Endothelial cell of umbilical vein (primary cell): Measurements from ENCODE around the gene PPM1H. TPM values are rescaled to one million over a fixed set of nuclear protein-coding genes. Genes with fewer than 3 reads are reported as not detected.

Experiments used
- BruUV-seq: library from RNA; stranded (reverse); fragments of 400-500 nt; replicated peaks from 2 replicates; lab custom pipeline; 2021; lab: Mats Ljungman, UMichigan
- CTCF ChIA-PET: fragments of 300-600, 350-600 bp; sonication (Branson Sonifier 250); formaldehyde crosslinking; loops from one replicate; lab custom pipeline; 2021; ENCODE audit warnings: antibody characterized with exemption, inconsistent platforms; lab: Charles Lee
- POLR2A ChIA-PET: fragments of 300-600, 350-600 bp; sonication (Branson Sonifier 250); formaldehyde crosslinking; loops from one replicate; lab custom pipeline; 2021; ENCODE audit warnings: antibody characterized with exemption, inconsistent platforms; lab: Charles Lee
- DNase-seq: peaks from one replicate; pipeline ENCODE4 v3.0.0-alpha.2; 2011; ENCODE audit warnings: low read depth, low spot score
- FAIRE-seq: peaks from 2 replicates; lab custom pipeline; 2011; peaks lifted over from hg19 to GRCh38; lab: Jason Lieb, UNC
- H2AFZ ChIP-seq: 2 replicates; pipeline ENCODE4 v1.6.0; 2012; ENCODE audit warnings: low read depth, low read length, control low read depth, inconsistent platforms
- H3K27ac ChIP-seq: 2 replicates; pipeline ENCODE4 v1.5.1; 2011; ENCODE audit warnings: low read depth, mild to moderate bottlenecking, control low read depth, low read length, moderate library complexity; ENCODE audit not compliant: insufficient read depth
- H3K27me3 ChIP-seq, 2 experiments: 2 replicates each; pipeline versions ENCODE4 v1.6.0 to v1.6.1; 2011; ENCODE audit warnings: low read length in 2 of 2, mixed read lengths in 1 of 2; ENCODE audit not compliant: control insufficient read depth in 2 of 2, insufficient read depth in 2 of 2
- H3K36me3 ChIP-seq, 2 experiments: 2 replicates in 1 of 2; 3 replicates in 1 of 2; pipeline ENCODE4 v1.5.1; 2011; ENCODE audit warnings: low read length in 2 of 2, mild to moderate bottlenecking in 1 of 2, moderate library complexity in 1 of 2; ENCODE audit not compliant: control insufficient read depth in 2 of 2, insufficient read depth in 2 of 2; ENCODE audit errors: extremely low read depth in 1 of 2
- H3K4me1 ChIP-seq: 3 replicates; pipeline ENCODE4 v1.5.1; 2011; ENCODE audit warnings: mild to moderate bottlenecking, low read length; ENCODE audit not compliant: control insufficient read depth, insufficient read depth; ENCODE audit errors: extremely low read depth
- H3K4me2 ChIP-seq: 2 replicates; pipeline ENCODE4 v1.6.1; 2011; ENCODE audit warnings: low read length, control low read depth, mixed read lengths; ENCODE audit not compliant: insufficient read depth
- H3K4me3 ChIP-seq, 3 experiments: fragments of 200-600 bp in 1 of 3; sonication (generic), shearing (Covaris generic) in 1 of 3; replicated peaks in 1 of 3; 2 replicates each; pipeline ENCODE4 v1.5.1; 2011 to 2016; ENCODE audit warnings: control low read depth in 3 of 3, low read length in 3 of 3, mild to moderate bottlenecking in 2 of 3, inconsistent platforms in 1 of 3, low read depth in 1 of 3, moderate library complexity in 1 of 3; ENCODE audit not compliant: insufficient read depth in 1 of 3
- H3K79me2 ChIP-seq: 2 replicates; pipeline ENCODE4 v1.6.0; 2012; ENCODE audit warnings: low read length, inconsistent platforms; ENCODE audit not compliant: control insufficient read depth, insufficient read depth
- H3K9ac ChIP-seq: replicated peaks from 2 replicates; pipeline ENCODE3; 2011; ENCODE audit warnings: low read length, control low read depth; ENCODE audit not compliant: insufficient read depth; ENCODE audit errors: extremely low read depth
- H3K9me1 ChIP-seq: replicated peaks from 3 replicates; pipeline ENCODE4 v1.6.0; 2011; ENCODE audit warnings: mild to moderate bottlenecking, low read length; ENCODE audit not compliant: control insufficient read depth, insufficient read depth; ENCODE audit errors: extremely low read depth
- H3K9me3 ChIP-seq: replicated peaks from 2 replicates; pipeline ENCODE4 v1.5.1; 2012; ENCODE audit warnings: low read length, inconsistent platforms; ENCODE audit not compliant: control insufficient read depth, insufficient read depth
- H4K20me1 ChIP-seq: replicated peaks from 2 replicates; pipeline ENCODE3; 2011; ENCODE audit warnings: mild to moderate bottlenecking, low read length; ENCODE audit not compliant: control insufficient read depth, insufficient read depth; ENCODE audit errors: extremely low read depth
- CTCF ChIP-seq, 2 donors: IDR thresholded peaks; 1 replicate in 1 of 2; 2 replicates in 1 of 2; pipeline ENCODE4 v1.5.1; 2011; ENCODE audit warnings: low read length in 2 of 2, mild to moderate bottlenecking in 2 of 2, moderate library complexity in 2 of 2, control low read depth in 1 of 2, inconsistent platforms in 1 of 2, low read depth in 1 of 2; ENCODE audit not compliant: insufficient read depth in 1 of 2; ENCODE audit errors: extremely low read depth in 1 of 2
- FOS ChIP-seq: IDR thresholded peaks from 2 replicates; pipeline ENCODE4 v1.6.1; 2011; ENCODE audit warnings: mild to moderate bottlenecking, low read length, moderate library complexity, borderline replicate concordance; ENCODE audit not compliant: insufficient read depth
- GATA2 ChIP-seq: IDR thresholded peaks from 2 replicates; pipeline ENCODE4 v1.7.0; 2011; ENCODE audit warnings: low read depth, mild to moderate bottlenecking, moderate library complexity, mixed read lengths, low read length; ENCODE audit not compliant: insufficient read length, insufficient read depth
- MAX ChIP-seq: IDR thresholded peaks from 2 replicates; pipeline ENCODE4 v1.6.1; 2011; ENCODE audit not compliant: insufficient read depth, insufficient read length
- MYC ChIP-seq: IDR thresholded peaks from one replicate; pipeline ENCODE4 v1.6.1; 2011; ENCODE audit warnings: mild to moderate bottlenecking, low read depth, low read length
- POLR2A ChIP-seq: IDR thresholded peaks from 2 replicates; pipeline ENCODE4 v1.6.1; 2012; ENCODE audit warnings: low read depth, mild to moderate bottlenecking, control low read depth, low read length
- POLR2AphosphoS5 ChIP-seq: IDR thresholded peaks from 2 replicates; pipeline ENCODE4 v1.6.1; 2012; ENCODE audit warnings: low read depth, mild to moderate bottlenecking, control low read depth, low read length, moderate library complexity; ENCODE audit not compliant: insufficient read depth
- dilution Hi-C: fragments of 300-500 bp; cut with MboI; formaldehyde crosslinking; loops from one replicate; pipeline ENCODE4 v1.15.0; 2019; ENCODE audit warnings: low sequenced_read_pairs; ENCODE audit not compliant: extremely low pct_ligation_motif_present
- intact Hi-C: fragments of 100-400 bp; cut with micrococcal nuclease; formaldehyde crosslinking; loops from one replicate; pipeline ENCODE4 v1.10.0; 2022
- polyA plus RNA-seq, 4 experiments: library from polyadenylated mRNA; depleted of rRNA in 3 of 4; stranded (reverse) in 3 of 4; unstranded in 1 of 4; fragments of >200 nt; gene quantifications; 2 replicates each; pipeline versions ENCODE4 v1.2.1 to v1.2.3, GENCODE V29; 2011 to 2012; ENCODE audit warnings: missing spikeins in 1 of 4
- total RNA-seq: library from RNA; stranded (reverse); gene quantifications from 2 replicates; pipeline ENCODE4 v1.2.3, GENCODE V29; 2021

Gene PPM1H
- total and polyA plus RNA-seq, 2 donors (not counting 3 experiments of a cell fraction or from before 2014, with no cell fraction given): 1.0 to 7.2 TPM

- H3K9ac ChIP-seq: no peak overlapping the region
- no TSS peak for BruUV-seq
- H3K4me1 ChIP-seq: no peaks in the 10 kb centered on the region
- H3K9me1 ChIP-seq: no peaks in the 10 kb centered on the region
- H3K4me2 ChIP-seq: no peak overlapping the region
- no peaks in the 10 kb centered on the region for H3K9me3 ChIP-seq
- TF ChIP-seq CTCF (IDR thresholded peaks at IDR 0.05; ENCODE audit: extremely low read depth in 1 of 2, insufficient read depth in 1 of 2, low read depth in 1 of 2, low read length in 2 of 2) (no peak), MYC (no peak), POLR2AphosphoS5 (no peak), MAX (no peak), FOS (no peak), GATA2 (no peak)
- ChIA-PET POLR2A (no interaction called here), CTCF (no interaction called here)
- no peaks in the 10 kb centered on the region for H3K36me3 ChIP-seq
- intact Hi-C loops (no loop called here), dilution Hi-C loops (no loop called here)
- H3K27ac ChIP-seq: no peak overlapping the region
- peak; percentile 44 for FAIRE-seq
- no peak overlapping the region for H3K4me3 ChIP-seq
- no peak overlapping the region for H2AFZ ChIP-seq
- H3K79me2 ChIP-seq: no peaks in the 10 kb centered on the region
- DNase-seq: peak; percentile 69
- H4K20me1 ChIP-seq: no peaks in the 10 kb centered on the region
- H3K27me3 ChIP-seq: no peaks in the 10 kb centered on the region
These were observed 93.1 kb downstream of the PPM1H start for GRCh38 chr12:62841846-62842245.

GRCh38 chr12:62840806-62841205 is 94.1 kb downstream of the PPM1H start:
- Histone ChIP-seq H3K27ac (no peak overlapping the region), H3K9ac (no peak overlapping the region), H3K9me3 (no peaks in the 10 kb centered on the region), H3K9me1 (no peaks in the 10 kb centered on the region), H3K4me1 (no peaks in the 10 kb centered on the region), H4K20me1 (no peaks in the 10 kb centered on the region), H3K36me3 (no peaks in the 10 kb centered on the region), H2AFZ (no peak overlapping the region), H3K4me2 (no peak overlapping the region), H3K4me3 (no peak overlapping the region), H3K27me3 (no peaks in the 10 kb centered on the region), H3K79me2 (no peaks in the 10 kb centered on the region)
- ChIA-PET CTCF (no interaction called here), POLR2A (no interaction called here)
- no peak for FAIRE-seq
- no TSS peak for BruUV-seq
- dilution Hi-C loops: no loop called here
- TF ChIP-seq POLR2A (no peak), CTCF (IDR thresholded peaks at IDR 0.05; ENCODE audit: extremely low read depth in 1 of 2, insufficient read depth in 1 of 2, low read depth in 1 of 2, low read length in 2 of 2) (no peak), POLR2AphosphoS5 (no peak)
- DNase-seq: no peak
- intact Hi-C loops: no loop called here
